Astrocyte (in vitro differentiated cells and primary cell): Measurements from ENCODE around the gene EP400. TPM values are rescaled to one million over a fixed set of nuclear protein-coding genes. Genes with fewer than 3 reads are reported as not detected.

ENCODE experiments used
- DNase-seq: peaks from one replicate; pipeline ENCODE4 v3.0.0-alpha.2; 2010; ENCODE audit warnings: low read depth
- FAIRE-seq: peaks from 2 replicates; lab custom pipeline; 2011; peaks lifted over from hg19 to GRCh38; lab: Jason Lieb, UNC
- H2AFZ ChIP-seq: 2 replicates; pipeline ENCODE4 v1.6.0; 2012; ENCODE audit warnings: low read depth, low read length, inconsistent platforms
- H3K27ac ChIP-seq: 2 replicates; pipeline ENCODE4 v1.5.1; 2011; ENCODE audit warnings: low read depth, low read length, inconsistent platforms
- H3K27me3 ChIP-seq: 2 replicates; pipeline ENCODE4 v1.6.0; 2011; ENCODE audit warnings: low read length, inconsistent platforms; ENCODE audit not compliant: insufficient read depth
- H3K36me3 ChIP-seq: 2 replicates; pipeline ENCODE4 v1.5.1; 2011; ENCODE audit warnings: low read length, inconsistent platforms; ENCODE audit not compliant: insufficient read depth
- H3K4me1 ChIP-seq: 2 replicates; pipeline ENCODE4 v1.5.1; 2011; ENCODE audit warnings: low read length, inconsistent platforms; ENCODE audit not compliant: insufficient read depth
- H3K4me2 ChIP-seq: 2 replicates; pipeline ENCODE4 v1.6.0; 2012; ENCODE audit warnings: low read length, inconsistent platforms
- H3K4me3 ChIP-seq: 2 replicates; pipeline ENCODE4 v1.5.1; 2011; ENCODE audit warnings: low read depth, mild to moderate bottlenecking, low read length, inconsistent platforms; ENCODE audit not compliant: insufficient read depth
- H3K79me2 ChIP-seq: 2 replicates; pipeline ENCODE4 v1.6.0; 2012; ENCODE audit warnings: mild to moderate bottlenecking, low read length, inconsistent platforms; ENCODE audit not compliant: insufficient read depth
- H3K9ac ChIP-seq: 2 replicates; pipeline ENCODE4 v1.6.0; 2012; ENCODE audit warnings: mild to moderate bottlenecking, low read length, inconsistent platforms
- H3K9me3 ChIP-seq: 2 replicates; pipeline ENCODE4 v1.5.1; 2012; ENCODE audit warnings: low read depth, mild to moderate bottlenecking, low read length, inconsistent platforms; ENCODE audit not compliant: insufficient read depth
- H4K20me1 ChIP-seq: 2 replicates; pipeline ENCODE4 v1.6.0; 2012; ENCODE audit warnings: low read length, inconsistent platforms; ENCODE audit not compliant: insufficient read depth
- H3K27ac Mint-ChIP-seq: one replicate; pipeline ENCODE4 v1.8.0; 2021; ENCODE audit warnings: mild to moderate bottlenecking, mixed read lengths; ENCODE audit not compliant: unreplicated experiment
- H3K27me3 Mint-ChIP-seq: one replicate; pipeline ENCODE4 v1.8.0; 2021; ENCODE audit warnings: low read depth, mixed read lengths; ENCODE audit not compliant: unreplicated experiment
- H3K36me3 Mint-ChIP-seq: one replicate; pipeline ENCODE4 v1.8.0; 2021; ENCODE audit warnings: low read depth, mixed read lengths; ENCODE audit not compliant: unreplicated experiment
- H3K4me1 Mint-ChIP-seq: one replicate; pipeline ENCODE4 v1.8.0; 2021; ENCODE audit warnings: low read depth, mixed read lengths; ENCODE audit not compliant: unreplicated experiment
- H3K4me3 Mint-ChIP-seq: one replicate; pipeline ENCODE4 v1.8.0; 2021; ENCODE audit warnings: mild to moderate bottlenecking, moderate library complexity, mixed read lengths; ENCODE audit not compliant: unreplicated experiment
- H3K9me3 Mint-ChIP-seq: one replicate; pipeline ENCODE4 v1.8.0; 2021; ENCODE audit warnings: mild to moderate bottlenecking, mixed read lengths; ENCODE audit not compliant: unreplicated experiment
- EZH2 ChIP-seq: IDR thresholded peaks from 2 replicates; pipeline ENCODE4 v1.6.1; 2012; ENCODE audit warnings: mild to moderate bottlenecking, low read length, inconsistent platforms; ENCODE audit not compliant: insufficient read depth
- total RNA-seq: library from RNA; stranded (reverse); gene quantifications from 2 replicates; pipeline ENCODE4 v1.2.1, GENCODE V29; 2021
- TF ChIP-seq, protein P1 (sequence below): IDR thresholded peaks from 2 replicates; pipeline ENCODE4 v1.5.1; 2011; ENCODE audit warnings: low read depth, mild to moderate bottlenecking, inconsistent platforms, low read length, moderate library complexity; ENCODE audit not compliant: insufficient read depth

The EP400 gene
- total RNA-seq, 1 donor from 2014 or later, result 39.8 TPM

DNA sequence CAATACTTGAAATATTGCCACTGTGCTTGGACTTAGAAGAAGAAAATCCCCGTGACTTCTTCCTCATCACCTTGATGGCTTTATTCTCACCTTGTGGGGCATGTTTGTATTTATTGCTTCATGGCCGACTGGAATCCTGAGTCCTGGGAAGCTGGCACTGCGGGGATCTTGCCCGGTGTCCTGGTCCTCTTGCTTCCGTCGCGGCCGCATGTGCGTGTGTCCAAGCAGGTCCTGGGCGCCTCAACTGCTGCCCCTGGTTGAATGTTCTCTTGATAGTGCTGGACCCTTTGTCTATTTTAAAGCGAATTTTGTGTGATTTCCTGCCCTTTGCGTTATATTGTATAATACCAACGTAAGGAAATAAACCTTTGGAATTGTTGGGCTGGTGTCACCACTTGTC is 27.0 kb upstream of the EP400 start:
- peaks cover 6% of the 10 kb centered on the region for H3K36me3 Mint-ChIP-seq
- no peaks in the 10 kb centered on the region for H3K36me3 ChIP-seq
- no peak overlapping the region for H3K27ac ChIP-seq
- no peak overlapping the region for H3K9ac ChIP-seq
- H3K4me2 ChIP-seq, result no peak overlapping the region
- no peak overlapping the region for H3K27ac Mint-ChIP-seq
- no peaks in the 10 kb centered on the region for H3K27me3 Mint-ChIP-seq
- H3K4me3 Mint-ChIP-seq, result no peak overlapping the region
- no peak for TF ChIP-seq EZH2
- TF ChIP-seq, protein P1, sequence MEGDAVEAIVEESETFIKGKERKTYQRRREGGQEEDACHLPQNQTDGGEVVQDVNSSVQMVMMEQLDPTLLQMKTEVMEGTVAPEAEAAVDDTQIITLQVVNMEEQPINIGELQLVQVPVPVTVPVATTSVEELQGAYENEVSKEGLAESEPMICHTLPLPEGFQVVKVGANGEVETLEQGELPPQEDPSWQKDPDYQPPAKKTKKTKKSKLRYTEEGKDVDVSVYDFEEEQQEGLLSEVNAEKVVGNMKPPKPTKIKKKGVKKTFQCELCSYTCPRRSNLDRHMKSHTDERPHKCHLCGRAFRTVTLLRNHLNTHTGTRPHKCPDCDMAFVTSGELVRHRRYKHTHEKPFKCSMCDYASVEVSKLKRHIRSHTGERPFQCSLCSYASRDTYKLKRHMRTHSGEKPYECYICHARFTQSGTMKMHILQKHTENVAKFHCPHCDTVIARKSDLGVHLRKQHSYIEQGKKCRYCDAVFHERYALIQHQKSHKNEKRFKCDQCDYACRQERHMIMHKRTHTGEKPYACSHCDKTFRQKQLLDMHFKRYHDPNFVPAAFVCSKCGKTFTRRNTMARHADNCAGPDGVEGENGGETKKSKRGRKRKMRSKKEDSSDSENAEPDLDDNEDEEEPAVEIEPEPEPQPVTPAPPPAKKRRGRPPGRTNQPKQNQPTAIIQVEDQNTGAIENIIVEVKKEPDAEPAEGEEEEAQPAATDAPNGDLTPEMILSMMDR, result no peak
- H3K79me2 ChIP-seq, result no peaks in the 10 kb centered on the region
- no peaks in the 10 kb centered on the region for H3K27me3 ChIP-seq
- H3K9me3 ChIP-seq, result no peaks in the 10 kb centered on the region
- no peak overlapping the region for H2AFZ ChIP-seq
- DNase-seq, result no peak
- H3K4me3 ChIP-seq, result no peak overlapping the region
- H4K20me1 ChIP-seq, result peaks cover 5% of the 10 kb centered on the region
- no peaks in the 10 kb centered on the region for H3K4me1 Mint-ChIP-seq
- no peaks in the 10 kb centered on the region for H3K4me1 ChIP-seq
- peaks cover 4% of the 10 kb centered on the region for H3K9me3 Mint-ChIP-seq
- no peak for FAIRE-seq

DNA sequence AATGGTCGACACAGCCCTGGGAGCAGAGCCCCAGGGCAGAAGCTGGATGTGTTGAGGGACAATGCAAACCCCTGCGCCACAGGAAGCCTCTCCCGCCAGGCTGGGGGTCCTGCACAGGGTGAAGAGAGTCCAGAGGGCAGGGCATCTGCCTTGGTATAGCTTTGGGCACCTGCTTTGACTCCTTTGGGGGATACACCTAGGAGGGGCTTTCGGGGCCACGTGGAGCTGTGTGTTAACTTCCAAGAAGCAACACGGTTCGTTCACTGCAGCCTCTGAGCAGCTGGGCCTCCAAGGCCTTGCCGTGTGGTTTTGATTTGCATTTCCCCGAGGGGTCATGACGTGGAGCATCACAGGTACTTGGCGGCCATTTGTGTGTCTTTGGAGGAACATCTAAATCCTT is 26.5 kb upstream of the EP400 start:
- H3K4me1 ChIP-seq, result no peaks in the 10 kb centered on the region
- H3K9ac ChIP-seq, result no peak overlapping the region
- Mint-ChIP-seq H3K27ac (no peak overlapping the region), H3K27me3 (no peaks in the 10 kb centered on the region), H3K4me3 (no peak overlapping the region), H3K9me3 (peaks cover 4% of the 10 kb centered on the region), H3K4me1 (no peaks in the 10 kb centered on the region), H3K36me3 (peaks cover 8% of the 10 kb centered on the region)
- no peak overlapping the region for H3K4me3 ChIP-seq
- H3K36me3 ChIP-seq, result no peaks in the 10 kb centered on the region
- no peak overlapping the region for H3K27ac ChIP-seq
- no peak overlapping the region for H2AFZ ChIP-seq
- peaks cover under 1% of the 10 kb centered on the region for H4K20me1 ChIP-seq
- TF ChIP-seq EZH2, result no peak
- TF ChIP-seq, protein P1, result no peak
- H3K27me3 ChIP-seq, result no peaks in the 10 kb centered on the region
- no peaks in the 10 kb centered on the region for H3K9me3 ChIP-seq
- FAIRE-seq (no peak), DNase-seq (no peak)
- no peaks in the 10 kb centered on the region for H3K79me2 ChIP-seq
- no peak overlapping the region for H3K4me2 ChIP-seq

DNA sequence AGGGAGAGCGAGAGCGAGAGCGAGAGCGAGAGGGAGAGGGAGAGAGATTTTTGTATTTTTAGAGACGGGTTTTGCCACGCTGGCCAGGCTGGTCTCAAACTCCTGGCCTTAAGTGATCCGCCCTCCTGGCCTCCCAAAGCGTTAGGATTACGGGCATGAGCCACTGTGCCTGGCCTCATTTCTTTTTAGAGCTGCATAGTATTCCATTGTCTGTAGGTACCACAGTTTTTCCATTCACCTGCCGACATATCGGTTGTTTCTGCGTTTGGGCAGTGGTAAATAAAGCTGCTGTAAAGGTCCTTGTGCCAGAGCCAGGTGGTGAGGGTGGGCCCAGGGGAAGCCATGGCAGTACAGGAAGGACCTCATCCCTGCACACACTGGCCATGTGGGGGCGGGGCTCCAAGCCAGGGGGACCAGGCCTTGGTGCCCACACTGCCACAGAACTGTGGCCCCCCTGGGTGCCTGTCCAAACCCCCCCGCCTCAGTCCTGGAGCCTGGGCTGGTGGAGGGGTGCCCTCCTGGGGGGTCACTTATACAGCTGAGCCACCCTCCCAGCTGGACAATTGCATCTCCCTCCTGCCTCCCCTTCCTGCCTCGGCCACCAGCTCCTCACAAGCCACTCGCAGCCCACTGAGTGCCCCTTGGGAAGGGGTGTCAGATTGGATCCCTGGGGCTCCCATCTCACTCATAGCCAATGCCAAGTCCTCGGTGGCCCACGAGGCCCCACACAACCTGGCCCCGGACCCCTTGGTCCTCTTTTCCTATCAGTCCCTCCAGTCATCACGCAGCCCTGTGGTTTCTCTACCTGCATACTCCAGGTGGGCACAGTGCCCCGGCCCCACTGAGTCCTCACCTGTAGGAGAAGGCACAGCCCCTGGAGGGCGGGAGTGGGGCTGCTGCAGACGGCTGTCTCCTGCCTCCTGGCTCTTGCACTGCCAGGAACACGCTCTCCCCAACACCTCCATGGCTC is 22.3 kb upstream of the EP400 start:
- peak overlapping the region; percentile 20 for H3K27ac Mint-ChIP-seq
- peaks cover 19% of the 10 kb centered on the region for H4K20me1 ChIP-seq
- H3K27ac ChIP-seq, result no peak overlapping the region
- no peak for DNase-seq
- peak overlapping the region; percentile 63 for H3K4me3 Mint-ChIP-seq
- no peak overlapping the region for H3K9ac ChIP-seq
- peaks cover 4% of the 10 kb centered on the region for H3K9me3 Mint-ChIP-seq
- FAIRE-seq, result no peak
- H3K4me2 ChIP-seq, result no peak overlapping the region
- H3K27me3 Mint-ChIP-seq, result no peaks in the 10 kb centered on the region
- H3K79me2 ChIP-seq, result peaks cover 30% of the 10 kb centered on the region
- no peak overlapping the region for H3K4me3 ChIP-seq
- H3K4me1 Mint-ChIP-seq, result peaks cover 3% of the 10 kb centered on the region
- H3K36me3 Mint-ChIP-seq, result peaks cover 11% of the 10 kb centered on the region
- H2AFZ ChIP-seq, result no peak overlapping the region
- H3K36me3 ChIP-seq, result peaks cover 7% of the 10 kb centered on the region
- TF ChIP-seq, protein P1, result no peak
- TF ChIP-seq EZH2, result no peak
- H3K4me1 ChIP-seq, result no peaks in the 10 kb centered on the region
- H3K9me3 ChIP-seq, result no peaks in the 10 kb centered on the region
- no peaks in the 10 kb centered on the region for H3K27me3 ChIP-seq
